Caco-2 (cell line): Measurements from ENCODE around the gene CENPV. TPM values are rescaled to one million over a fixed set of nuclear protein-coding genes. Genes with fewer than 3 reads are reported as not detected.

ENCODE experiments used
- BruUV-seq: library from RNA; stranded (reverse); fragments of 400-500 nt; replicated peaks from 2 replicates; lab custom pipeline; 2021; lab: Mats Ljungman, UMichigan
- CTCF ChIA-PET: fragments of 300-600 bp; sonication (Branson Sonifier 250); formaldehyde crosslinking; loops from one replicate; lab custom pipeline; 2022; ENCODE audit warnings: antibody characterized with exemption; lab: Charles Lee
- POLR2A ChIA-PET: fragments of 300-600 bp; sonication (Branson Sonifier 250); formaldehyde crosslinking; loops from one replicate; lab custom pipeline; 2022; ENCODE audit warnings: antibody characterized with exemption; lab: Charles Lee
- DNase-seq, 2 experiments: peaks; one replicate each; pipeline versions ENCODE4 v3.0.0 to v3.0.0-alpha.2; 2020 to 2022
- H3K27me3 ChIP-seq: replicated peaks from 2 replicates; pipeline ENCODE4 v1.6.0; 2011; ENCODE audit warnings: low read length; ENCODE audit not compliant: control insufficient read depth, insufficient read depth
- H3K36me3 ChIP-seq: 2 replicates; pipeline ENCODE4 v1.5.1; 2011; ENCODE audit warnings: low read length; ENCODE audit not compliant: control insufficient read depth, insufficient read depth
- H3K4me1 ChIP-seq: fragments of 250-450 bp; sonication (Bioruptor Pico); 2 replicates; pipeline ENCODE4 v1.5.1; 2020; ENCODE audit warnings: mild to moderate bottlenecking
- H3K4me3 ChIP-seq: 2 replicates; pipeline ENCODE4 v1.5.1; 2011; ENCODE audit warnings: low read depth, mild to moderate bottlenecking, control low read depth, low read length
- H3K9me3 ChIP-seq: fragments of 250-450 bp; sonication (Bioruptor Pico); 2 replicates; pipeline ENCODE4 v1.5.1; 2020; ENCODE audit warnings: mild to moderate bottlenecking, moderate library complexity
- H3K27ac Mint-ChIP-seq: one replicate; pipeline ENCODE4 v1.8.0; 2022; ENCODE audit warnings: mixed read lengths; ENCODE audit not compliant: unreplicated experiment
- H3K27me3 Mint-ChIP-seq: one replicate; pipeline ENCODE4 v1.8.0; 2022; ENCODE audit warnings: mixed read lengths; ENCODE audit not compliant: insufficient read depth, unreplicated experiment
- H3K36me3 Mint-ChIP-seq: one replicate; pipeline ENCODE4 v1.8.0; 2022; ENCODE audit warnings: mild to moderate bottlenecking, mixed read lengths; ENCODE audit not compliant: insufficient read depth, unreplicated experiment
- H3K4me1 Mint-ChIP-seq: one replicate; pipeline ENCODE4 v1.8.0; 2022; ENCODE audit warnings: low read depth, mixed read lengths; ENCODE audit not compliant: unreplicated experiment
- H3K4me3 Mint-ChIP-seq: one replicate; pipeline ENCODE4 v1.8.0; 2022; ENCODE audit warnings: mild to moderate bottlenecking, moderate library complexity, mixed read lengths; ENCODE audit not compliant: unreplicated experiment
- H3K9me3 Mint-ChIP-seq: one replicate; pipeline ENCODE4 v1.8.0; 2022; ENCODE audit warnings: mixed read lengths; ENCODE audit not compliant: unreplicated experiment
- CTCF ChIP-seq, 2 experiments: fragments of 200-600 bp in 1 of 2; IDR thresholded peaks; 1 replicate in 1 of 2; 2 replicates in 1 of 2; pipeline versions ENCODE4 v1.5.1 to v1.8.0; 2011 to 2022; ENCODE audit warnings: antibody characterized with exemption in 1 of 2, control low read depth in 1 of 2, inconsistent platforms in 1 of 2, low read depth in 1 of 2, low read length in 1 of 2, mild to moderate bottlenecking in 1 of 2, moderate library complexity in 1 of 2; ENCODE audit not compliant: insufficient read depth in 1 of 2, severe bottlenecking in 1 of 2, unreplicated experiment in 1 of 2
- intact Hi-C: fragments of 100-400 bp; cut with micrococcal nuclease; formaldehyde crosslinking; loops from one replicate; pipeline ENCODE4 v1.10.0; 2022; ENCODE audit not compliant: unreplicated experiment
- total RNA-seq: library from RNA; stranded (reverse); gene quantifications from 2 replicates; pipeline ENCODE4 v1.2.3, GENCODE V29; 2022

CENPV gene
- total RNA-seq, 1 experiment from 2014 or later: 92.8 TPM

DNA sequence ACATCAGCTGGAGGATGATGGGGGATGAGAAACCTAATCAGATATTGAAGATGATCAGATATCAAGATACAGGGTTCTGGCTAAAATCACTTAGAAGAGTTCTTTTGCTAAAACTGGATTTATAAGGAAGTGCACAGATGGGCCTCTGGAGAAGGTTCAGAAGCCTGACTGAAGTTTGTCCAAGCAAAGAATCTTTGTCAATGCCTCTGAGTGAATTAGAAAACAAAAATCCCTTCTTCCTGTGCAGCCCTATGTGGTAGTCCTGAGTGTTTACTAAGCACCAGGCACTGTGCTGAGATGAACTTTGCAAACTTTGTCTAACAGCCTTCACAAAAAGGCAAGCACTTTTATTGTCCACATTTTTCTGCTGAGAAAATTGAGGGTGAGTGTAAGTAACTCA lies 11.4 kb upstream of the CENPV start:
- Mint-ChIP-seq H3K27ac (no peak overlapping the region), H3K27me3 (no peaks in the 10 kb centered on the region), H3K4me3 (no peak overlapping the region), H3K4me1 (no peaks in the 10 kb centered on the region), H3K36me3 (no peaks in the 10 kb centered on the region), H3K9me3 (no peaks in the 10 kb centered on the region)
- no peaks in the 10 kb centered on the region for H3K36me3 ChIP-seq
- TF ChIP-seq CTCF (IDR thresholded peaks at IDR 0.05; ENCODE audit: insufficient read depth in 1 of 2, low read depth in 1 of 2, low read length in 1 of 2, severe bottlenecking in 1 of 2, unreplicated experiment in 1 of 2): no peak
- CTCF ChIA-PET: interaction anchor here (1.3 to 1.9 kb wide), 7 partner anchors 10 to 225 kb away, joined by 4 to 17 read pairs (median 9); partner anchors contain the start of genes CENPV and UBB
- intact Hi-C loops: no loop called here
- no peaks in the 10 kb centered on the region for H3K27me3 ChIP-seq
- no TSS peak for BruUV-seq
- no peak overlapping the region for H3K4me3 ChIP-seq
- POLR2A ChIA-PET: interaction anchor here (1.5 kb wide), 1 partner anchor 74 kb away, joined by 10 read pairs; no protein-coding TSS in a partner anchor
- H3K9me3 ChIP-seq: no peaks in the 10 kb centered on the region
- 0 out of 2 replicates have a peak, but pooled peaks cover 4% of the 10 kb centered on the region for H3K4me1 ChIP-seq
- no peak for DNase-seq

DNA sequence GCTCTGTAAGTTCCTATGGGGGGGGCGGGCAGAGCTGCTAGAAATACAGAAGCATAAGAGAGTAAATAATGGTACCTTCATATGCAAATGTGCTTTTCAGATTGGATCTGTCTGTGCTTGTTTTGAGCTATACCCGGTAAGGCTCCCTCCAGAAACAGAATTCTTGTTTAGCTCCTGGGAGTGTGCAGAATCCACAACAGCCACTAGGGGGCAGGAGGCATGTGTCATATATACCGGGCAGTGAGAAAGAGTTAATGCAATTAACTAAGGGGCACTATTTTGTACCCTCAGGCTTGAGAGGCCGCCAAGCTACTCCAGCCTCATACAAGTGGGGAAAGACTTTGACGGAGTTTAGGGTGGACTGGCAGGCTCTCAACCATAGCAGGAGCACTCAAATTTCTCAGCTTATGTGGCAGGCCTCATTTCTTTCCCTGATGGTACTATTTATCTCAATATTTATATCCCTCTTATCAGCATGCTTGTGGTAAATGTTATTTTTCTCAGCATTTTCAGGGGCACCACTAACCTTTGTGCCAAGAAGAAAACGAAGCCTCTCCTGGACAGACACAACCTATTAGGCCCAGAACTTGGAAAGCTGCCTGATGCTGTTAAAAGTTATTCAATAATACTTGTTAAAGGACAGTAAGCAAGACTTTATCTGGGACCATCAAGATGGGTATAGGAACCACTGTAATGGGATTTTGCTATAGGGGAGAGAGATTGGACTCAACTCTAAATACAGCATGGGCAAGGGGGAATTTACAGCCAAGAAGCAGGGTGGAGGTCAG lies 10.7 kb upstream of the CENPV start:
- peak; percentile 93 to 95 for TF ChIP-seq CTCF (IDR thresholded peaks at IDR 0.05; ENCODE audit: insufficient read depth in 1 of 2, low read depth in 1 of 2, low read length in 1 of 2, severe bottlenecking in 1 of 2, unreplicated experiment in 1 of 2)
- Mint-ChIP-seq H3K27me3 (no peaks in the 10 kb centered on the region), H3K4me3 (no peak overlapping the region), H3K9me3 (no peaks in the 10 kb centered on the region), H3K36me3 (no peaks in the 10 kb centered on the region), H3K4me1 (no peaks in the 10 kb centered on the region), H3K27ac (no peak overlapping the region)
- POLR2A ChIA-PET: interaction anchor here (1.5 kb wide), 1 partner anchor 74 kb away, joined by 10 read pairs; no protein-coding TSS in a partner anchor
- no peaks in the 10 kb centered on the region for H3K36me3 ChIP-seq
- intact Hi-C loops: loop anchor here (1.0 to 2.0 kb wide), 2 partner anchors 51 to 157 kb away; partner anchors contain the start of gene TRPV2
- BruUV-seq: no TSS peak
- H3K4me1 ChIP-seq: 0 out of 2 replicates have a peak, but pooled peaks cover 4% of the 10 kb centered on the region
- no peaks in the 10 kb centered on the region for H3K9me3 ChIP-seq
- peak; percentile 75 to 76 for DNase-seq
- no peaks in the 10 kb centered on the region for H3K27me3 ChIP-seq
- H3K4me3 ChIP-seq: no peak overlapping the region
- CTCF ChIA-PET: interaction anchor here (0.6 to 1.9 kb wide), 20 partner anchors 8 to 225 kb away, joined by 3 to 17 read pairs (median 4); partner anchors contain the start of genes CENPV and UBB

GRCh38 chr17:16361874-16362273 lies 8.6 kb upstream of the CENPV start:
- H3K9me3 ChIP-seq: no peaks in the 10 kb centered on the region
- 0 out of 2 replicates have a peak, but pooled peaks cover 4% of the 10 kb centered on the region for H3K4me1 ChIP-seq
- H3K36me3 ChIP-seq: no peaks in the 10 kb centered on the region
- H3K4me1 Mint-ChIP-seq: no peaks in the 10 kb centered on the region
- no TSS peak for BruUV-seq
- no peaks in the 10 kb centered on the region for H3K27me3 Mint-ChIP-seq
- TF ChIP-seq CTCF (IDR thresholded peaks at IDR 0.05; ENCODE audit: insufficient read depth in 1 of 2, low read depth in 1 of 2, low read length in 1 of 2, severe bottlenecking in 1 of 2, unreplicated experiment in 1 of 2): no peak
- H3K9me3 Mint-ChIP-seq: no peaks in the 10 kb centered on the region
- H3K4me3 ChIP-seq: no peak overlapping the region
- H3K27ac Mint-ChIP-seq: no peak overlapping the region
- ChIA-PET CTCF (no interaction called here), POLR2A (no interaction called here)
- H3K36me3 Mint-ChIP-seq: no peaks in the 10 kb centered on the region
- H3K27me3 ChIP-seq: no peaks in the 10 kb centered on the region
- DNase-seq: no peak
- intact Hi-C loops: loop anchor here (2.0 kb wide), 1 partner anchor 53 kb away; the partner anchor contains the start of gene TRPV2
- H3K4me3 Mint-ChIP-seq: no peak overlapping the region
